HG03196 (cell line): ENCODE results near the gene TRIM63.

Experiments
- ATAC-seq: cut with Tn5 transposase; IDR thresholded peaks from one replicate; pipeline ENCODE4 v1.9.1; 2021; ENCODE audit not compliant: unreplicated experiment

Gene TRIM63

GRCh38 chr1:26035203-26035958, 32.0 kb downstream of the TRIM63 start:
- peak; percentile 74 for ATAC-seq

GRCh38 chr1:26034504-26035202, 32.8 kb downstream of the TRIM63 start:
- ATAC-seq: no peak

GRCh38 chr1:26032656-26033357, 34.6 kb downstream of the TRIM63 start:
- ATAC-seq: no peak

GRCh38 chr1:26031611-26032220, 35.7 kb downstream of the TRIM63 start:
- no peak for ATAC-seq

GRCh38 chr1:26031196-26031595, 36.2 kb downstream of the TRIM63 start:
- no peak for ATAC-seq

- no peak for ATAC-seq
These were observed 37.5 kb downstream of the TRIM63 start for GRCh38 chr1:26029864-26030481.

GRCh38 chr1:26029054-26029863, 38.2 kb downstream of the TRIM63 start:
- no peak for ATAC-seq

- no peak for ATAC-seq
These were observed 38.9 kb downstream of the TRIM63 start for GRCh38 chr1:26028490-26028980.

GRCh38 chr1:26027716-26028489, 39.5 kb downstream of the TRIM63 start:
- ATAC-seq: no peak

GRCh38 chr1:26025517-26025916, 41.9 kb downstream of the TRIM63 start:
- ATAC-seq: no peak

GRCh38 chr1:26025060-26025459, 42.4 kb downstream of the TRIM63 start:
- ATAC-seq: no peak

GRCh38 chr1:26023826-26024225, 43.6 kb downstream of the TRIM63 start:
- ATAC-seq: no peak

- ATAC-seq: no peak
These were observed 44.4 kb downstream of the TRIM63 start for GRCh38 chr1:26023009-26023408.

- ATAC-seq: no peak
These were observed 45.0 kb downstream of the TRIM63 start for GRCh38 chr1:26022404-26022779.

- no peak for ATAC-seq
These were observed 45.6 kb downstream of the TRIM63 start, which contains the start of gene EXTL1 for GRCh38 chr1:26021647-26022403. TSS of gene EXTL1 (plus strand) at chr1:26021775. CDS start at chr1:26022647, 872 bp downstream.

GRCh38 chr1:26020941-26021646, 46.3 kb downstream of the TRIM63 start:
- no peak for ATAC-seq

GRCh38 chr1:26020330-26020768, 47.1 kb downstream of the TRIM63 start:
- ATAC-seq: no peak
